Effector CD8-positive, alpha-beta T cell (primary cell): ENCODE results near the gene GTF2H4.
A peak's percentile ranks its signal among the peaks of the same experiment; 100 is the strongest.
"Not testable (repeated sequence)": the region's sequence is repeated elsewhere in the genome, so short reads cannot be mapped to it uniquely, and the experiment has no call there.

Experiments
- DNase-seq: peaks from one replicate; lab custom pipeline; 2025; lab: John Stamatoyannopoulos, UW

The GTF2H4 gene

GRCh38 chr6:30894935-30895334 is 13.1 kb upstream of the GTF2H4 start:
- DNase-seq, result no peak

DNA sequence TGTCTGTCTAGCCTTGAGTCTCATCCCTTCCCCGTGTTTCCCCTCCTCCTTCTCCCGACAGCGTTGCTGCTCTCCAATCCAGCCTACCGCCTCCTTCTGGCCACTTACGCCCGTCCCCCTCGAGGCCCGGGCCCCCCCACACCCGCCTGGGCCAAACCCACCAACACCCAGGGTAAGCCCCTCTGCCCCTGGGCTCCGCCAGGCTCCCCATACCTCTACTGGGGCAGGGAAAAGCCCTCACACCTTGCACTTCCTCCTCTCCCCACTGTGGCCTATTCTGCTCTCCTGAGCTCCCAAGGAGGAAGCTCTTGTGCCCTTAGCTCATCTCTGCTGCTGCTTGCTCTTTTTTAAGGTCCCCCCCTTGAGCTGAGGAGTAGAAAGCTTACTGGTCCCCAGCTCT is 12.7 kb upstream of the GTF2H4 start:
- no peak for DNase-seq

GRCh38 chr6:30896541-30896940 is 11.5 kb upstream of the GTF2H4 start:
- no peak for DNase-seq

GRCh38 chr6:30897882-30898281 is 10.1 kb upstream of the GTF2H4 start:
- no peak for DNase-seq

- DNase-seq, result no peak
Observed at GRCh38 chr6:30898750-30899360, 9.2 kb upstream of the GTF2H4 start.

GRCh38 chr6:30900863-30901417 is 7.1 kb upstream of the GTF2H4 start:
- DNase-seq, result no peak

DNA sequence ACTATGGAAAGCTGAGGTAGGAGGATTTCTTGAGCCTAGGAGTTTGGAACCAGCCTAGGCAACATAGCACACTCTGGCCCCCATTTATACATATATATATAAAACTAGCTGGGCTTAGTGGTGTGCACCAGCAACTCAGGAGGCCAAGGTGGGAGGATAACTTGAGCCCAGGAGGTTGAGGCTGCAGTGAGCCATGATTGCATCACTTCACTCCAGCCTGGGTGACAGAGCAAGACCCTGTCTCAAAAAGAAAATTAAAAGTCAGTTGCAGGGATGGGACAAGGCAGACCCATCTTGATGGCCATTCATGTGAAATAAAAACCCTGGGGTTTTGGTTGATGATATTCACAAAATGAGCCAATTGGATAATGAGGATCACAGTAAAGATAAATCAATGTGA is 6.6 kb upstream of the GTF2H4 start:
- no peak for DNase-seq

GRCh38 chr6:30902196-30902595 is 5.8 kb upstream of the GTF2H4 start:
- DNase-seq, result not testable (repeated sequence)

- DNase-seq, result no peak
Observed at GRCh38 chr6:30902709-30903108, 5.3 kb upstream of the GTF2H4 start.

DNA sequence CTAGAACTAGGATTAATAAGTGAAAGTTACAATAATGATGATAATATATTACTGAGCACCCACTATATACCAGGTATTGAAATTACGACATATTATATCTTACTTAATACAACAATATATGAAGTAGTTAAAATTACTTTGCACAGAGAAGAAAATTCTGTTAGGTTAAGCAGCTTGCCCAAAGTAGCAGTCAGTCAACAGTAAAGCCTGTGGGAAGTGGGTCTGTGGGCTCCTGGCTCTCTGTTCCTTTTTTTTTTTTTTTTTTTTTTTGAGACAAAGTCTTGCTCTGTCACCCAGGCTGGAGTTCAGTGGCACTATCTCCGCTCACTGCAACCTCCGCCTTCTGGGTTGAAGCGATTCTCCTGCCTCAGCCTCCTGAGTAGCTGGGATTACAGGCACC is 4.8 kb upstream of the GTF2H4 start:
- no peak for DNase-seq

- DNase-seq, result not testable (repeated sequence)
Observed at GRCh38 chr6:30907290-30907757, 683 bp upstream of the GTF2H4 start.

GRCh38 chr6:30908700-30909099 is 693 bp downstream of the GTF2H4 start:
- no peak for DNase-seq

DNA sequence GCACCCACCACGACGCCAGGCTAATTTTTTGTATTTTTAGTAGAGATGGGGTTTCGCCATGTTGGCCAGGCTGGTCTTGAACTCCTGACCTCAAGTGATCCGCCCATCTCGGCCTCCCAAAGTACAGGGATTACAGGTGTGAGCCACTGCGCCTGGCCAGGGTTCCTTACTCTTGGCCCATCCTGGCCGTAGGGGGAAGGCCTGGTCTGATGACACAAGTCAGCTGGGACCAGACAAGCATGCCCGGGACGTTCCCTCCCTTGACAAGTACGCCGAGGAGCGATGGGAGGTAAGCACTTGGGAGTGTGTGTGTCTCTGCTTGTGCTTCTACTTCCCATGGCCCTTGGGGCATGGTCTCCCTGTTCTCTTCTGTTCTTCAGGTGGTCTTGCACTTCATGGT is 2.5 kb downstream of the GTF2H4 start:
- DNase-seq, result not testable (repeated sequence)

GRCh38 chr6:30912746-30913520 is 4.9 kb downstream of the GTF2H4 start:
- no peak for DNase-seq

GRCh38 chr6:30913721-30914075 is 5.7 kb downstream of the GTF2H4 start:
- DNase-seq, result no peak

GRCh38 chr6:30914076-30914853 is 6.3 kb downstream of the GTF2H4 start, which contains the start of gene VARS2:
VARS2 (plus strand) TSS chr6:30914238; CDS start chr6:30914837, 599 bp downstream.
- DNase-seq, result peak; percentile 82

DNA sequence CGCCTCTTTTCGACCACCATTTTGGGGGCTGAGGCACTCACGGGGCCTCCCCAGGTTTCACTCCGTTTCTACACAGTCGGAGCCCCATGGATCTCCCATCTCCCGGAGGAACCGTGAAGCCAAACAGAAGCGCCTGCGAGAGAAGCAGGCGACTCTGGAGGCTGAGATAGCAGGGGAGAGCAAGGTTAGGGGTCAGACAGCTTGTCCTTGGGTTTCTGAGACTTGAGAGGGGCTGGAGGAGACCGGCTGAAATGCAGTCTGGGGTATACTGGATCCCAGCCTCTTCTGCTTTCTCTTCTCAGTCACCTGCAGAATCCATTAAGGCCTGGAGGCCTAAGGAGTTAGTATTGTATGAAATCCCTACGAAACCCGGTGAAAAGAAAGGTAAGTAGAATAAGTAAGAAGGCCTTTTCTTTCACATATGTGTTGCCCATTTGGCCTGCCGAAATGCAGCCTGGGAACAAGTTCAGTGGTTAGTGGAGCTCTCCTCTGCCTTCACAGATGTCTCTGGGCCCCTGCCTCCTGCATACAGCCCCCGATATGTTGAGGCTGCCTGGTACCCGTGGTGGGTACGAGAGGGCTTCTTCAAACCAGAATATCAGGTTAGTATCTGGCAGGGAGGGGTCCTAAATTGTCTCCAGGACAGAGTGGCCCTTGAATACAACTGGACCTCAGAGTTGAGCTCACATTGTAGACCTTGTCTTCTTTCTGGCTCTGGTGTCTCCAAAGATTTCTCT is 7.0 kb downstream of the GTF2H4 start:
- no peak for DNase-seq

DNA sequence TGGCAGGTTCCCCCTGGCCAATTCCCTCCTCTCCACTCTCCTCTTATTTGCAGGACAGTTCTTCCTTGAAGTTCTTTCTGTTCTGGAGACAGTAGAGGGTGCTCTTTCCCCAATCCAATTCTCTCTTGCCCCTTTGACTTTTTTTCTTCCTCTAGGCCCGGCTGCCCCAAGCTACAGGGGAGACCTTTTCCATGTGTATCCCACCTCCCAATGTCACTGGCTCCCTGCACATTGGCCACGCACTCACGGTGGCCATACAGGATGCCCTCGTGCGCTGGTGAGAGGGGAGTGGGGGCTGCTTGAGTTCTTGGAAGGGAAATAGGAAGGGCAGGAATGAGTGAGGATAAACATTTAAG is 7.6 kb downstream of the GTF2H4 start:
- DNase-seq, result no peak

DNA sequence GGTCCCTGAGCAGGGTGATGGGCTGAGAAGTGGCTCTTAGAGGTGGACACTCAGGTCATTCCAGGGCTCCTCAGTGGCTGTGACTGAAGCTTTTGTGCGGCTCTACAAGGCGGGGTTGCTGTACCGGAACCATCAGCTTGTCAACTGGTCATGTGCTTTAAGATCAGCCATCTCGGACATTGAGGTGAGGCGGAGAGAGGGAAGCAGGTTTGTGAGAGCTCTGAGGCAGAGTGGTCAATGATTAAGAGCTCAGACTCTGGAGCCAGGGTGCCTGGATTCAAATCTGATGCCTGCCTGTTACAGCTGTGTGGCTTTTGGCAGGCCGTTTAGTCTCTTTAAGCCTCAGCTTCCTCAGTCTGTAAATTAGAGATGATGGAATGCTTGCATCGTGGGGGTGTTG is 9.0 kb downstream of the GTF2H4 start:
- no peak for DNase-seq

- no peak for DNase-seq
Observed at GRCh38 chr6:30917487-30917886, 9.5 kb downstream of the GTF2H4 start.

DNA sequence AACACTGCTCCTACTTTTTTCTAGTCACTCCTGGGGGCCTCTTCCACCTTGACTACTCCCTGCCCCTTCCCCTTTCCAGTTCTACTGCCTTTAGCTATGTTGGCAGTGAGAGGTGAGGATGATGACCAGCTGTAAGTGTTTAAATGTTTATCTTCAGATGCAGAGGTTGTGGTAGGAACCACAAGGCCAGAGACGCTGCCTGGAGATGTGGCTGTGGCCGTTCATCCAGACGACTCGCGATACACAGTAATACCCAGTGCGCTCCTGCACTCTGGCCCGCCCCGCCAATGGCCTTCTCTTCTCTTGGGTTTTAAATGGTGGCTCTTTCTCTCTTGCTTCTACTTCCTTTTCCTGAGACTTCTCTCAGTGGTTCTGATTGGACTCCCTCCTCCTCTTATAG is 10.7 kb downstream of the GTF2H4 start:
- no peak for DNase-seq

GRCh38 chr6:30922447-30922852 is 14.4 kb downstream of the GTF2H4 start:
- DNase-seq, result no peak
